Stimulated activated CD8-positive, alpha-beta memory T cell treated with anti-CD3 and anti-CD28 coated beads, Interleukin-4, amount 100 ng/mL, for 4 hours (primary cell): ENCODE data around the gene TTLL10.

Experiments
- DNase-seq, 2 donors: peaks; one replicate each; pipeline ENCODE4 v3.0.0-alpha.2; 2020; ENCODE audit warnings: low read depth in 2 of 2, low spot score in 1 of 2

Gene TTLL10

GRCh38 chr1:1245817-1246576 lies 72.3 kb downstream of the TTLL10 start:
- DNase-seq: no peak

- no peak for DNase-seq
Measured at GRCh38 chr1:1246577-1247340, 73.1 kb downstream of the TTLL10 start, which contains the start of gene C1QTNF12. C1QTNF12 (minus strand) TSS chr1:1246722; CDS start chr1:1246690, 32 bp downstream.

- no peak for DNase-seq
Measured at GRCh38 chr1:1247341-1247913, 73.7 kb downstream of the TTLL10 start.
